ENCODE data around the gene EBI3.
"Not testable (repeated sequence)": the region's sequence is repeated elsewhere in the genome, so short reads cannot be mapped to it uniquely, and the experiment has no call there.

Gene EBI3

DNA sequence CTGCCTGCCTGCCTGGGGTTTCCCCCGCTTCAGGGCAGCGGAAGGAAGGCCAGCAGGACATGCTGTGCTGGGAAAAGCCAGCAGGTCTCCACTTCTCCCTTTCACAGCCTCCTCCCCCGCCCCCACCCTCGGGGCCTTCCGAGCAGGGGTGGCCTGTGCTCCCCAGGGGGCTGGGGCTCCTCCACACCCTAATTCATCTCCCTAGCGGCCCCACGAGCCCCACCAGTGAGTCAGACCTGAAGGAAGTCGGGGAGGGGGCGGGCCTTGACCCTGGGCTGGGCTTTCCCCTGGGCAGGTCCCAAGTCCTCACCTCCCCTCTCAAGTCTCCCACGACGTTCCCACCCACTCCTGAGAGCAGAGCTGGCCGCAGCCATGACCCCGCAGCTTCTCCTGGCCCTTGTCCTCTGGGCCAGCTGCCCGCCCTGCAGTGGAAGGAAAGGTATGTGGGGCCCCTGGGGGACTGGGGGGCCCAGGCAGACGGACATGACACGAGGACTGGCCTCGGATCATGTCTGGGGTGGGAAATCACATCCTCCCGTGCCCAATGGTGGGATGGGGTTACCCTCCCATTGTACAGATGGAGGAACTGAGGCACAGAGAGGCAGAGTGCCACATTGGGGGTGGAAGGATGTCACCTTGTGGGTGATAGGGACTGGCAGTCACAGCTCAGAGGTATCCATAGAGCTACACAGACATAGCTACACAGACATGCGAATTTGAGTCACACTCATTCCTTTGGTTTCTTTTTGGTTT is at the start of gene EBI3:
Gene EBI3, plus strand, starts transcription at position 345 of the 753 bp plus-strand sequence. Its CDS starts 28 bp downstream, at position 373.
- DNase-seq (ENCODE audit: low read depth in 2 of 2, low spot score in 1 of 2): peak in 1 of 2 donors; percentile 22

DNA sequence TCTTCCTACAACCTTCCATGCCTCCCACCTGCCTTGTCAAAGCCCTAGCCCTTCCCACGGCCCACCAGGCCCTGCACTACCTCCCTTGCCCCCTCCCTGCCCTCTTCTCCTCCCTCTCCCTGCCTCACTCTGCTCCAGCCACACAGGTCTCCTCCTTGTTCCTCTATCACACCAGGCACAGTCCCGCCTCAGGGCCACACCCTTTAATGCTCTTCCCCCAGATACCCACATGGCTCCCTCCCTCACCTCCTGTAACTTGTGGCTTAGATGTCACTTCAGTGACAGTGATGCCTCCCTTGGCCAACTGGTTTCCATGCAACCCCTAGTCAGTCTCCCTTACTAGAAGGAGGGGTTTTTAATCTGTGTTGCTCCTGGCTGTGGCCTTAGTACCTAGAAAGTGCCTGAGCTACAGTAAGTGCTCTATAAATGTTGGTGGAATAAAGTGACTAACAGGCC is 48.2 kb upstream of the EBI3 start:
- DNase-seq (ENCODE audit: low read depth in 2 of 2, low spot score in 1 of 2): no peak

DNA sequence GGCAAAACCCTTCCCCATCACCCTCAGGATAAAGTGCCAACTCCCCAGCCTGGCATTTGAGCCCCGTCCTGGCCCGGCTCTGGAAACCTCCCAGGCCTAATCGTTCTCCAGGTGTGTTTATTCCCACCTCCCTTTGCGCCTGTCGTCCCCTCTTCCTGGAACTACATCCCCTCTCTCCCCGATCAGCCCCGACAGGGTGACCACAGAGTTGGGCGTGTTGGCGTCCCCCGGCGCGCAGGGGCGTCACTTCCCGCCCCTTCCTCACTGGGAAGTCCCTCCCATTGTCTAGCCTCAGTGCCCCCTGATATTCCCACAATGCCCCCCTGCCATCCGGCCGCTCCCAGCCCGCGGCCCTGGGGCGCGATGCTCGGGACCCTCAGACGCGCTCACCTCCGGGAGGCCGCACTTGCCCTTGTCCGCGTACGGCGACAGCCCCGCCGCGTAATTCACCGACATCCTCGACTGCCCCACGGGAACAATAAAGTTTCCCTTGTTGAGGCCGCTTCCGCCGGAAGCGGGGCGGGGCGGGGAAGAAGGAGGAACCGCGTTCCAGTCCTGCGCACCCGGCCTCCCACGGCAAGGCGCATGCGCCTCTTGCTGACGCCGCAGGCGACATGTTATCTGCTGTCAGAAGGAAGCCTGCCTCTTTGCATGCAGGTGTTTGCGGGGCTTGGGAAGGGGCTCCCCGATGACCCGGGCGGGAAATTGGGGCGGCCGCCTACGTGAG is 47.1 kb upstream of the EBI3 start, which contains the start of the genes ANKRD24 and SIRT6:
Gene ANKRD24, plus strand, starts transcription at position 606 of the 727 bp plus-strand sequence. CDS start 3,737 bp downstream, outside the sequence.
Gene SIRT6, minus strand, starts transcription at position 480 of the 727 bp plus-strand sequence. Its CDS starts 24 bp downstream, at position 456.
- DNase-seq (ENCODE audit: low read depth in 2 of 2, low spot score in 1 of 2): peak; percentile 88 to 93

DNA sequence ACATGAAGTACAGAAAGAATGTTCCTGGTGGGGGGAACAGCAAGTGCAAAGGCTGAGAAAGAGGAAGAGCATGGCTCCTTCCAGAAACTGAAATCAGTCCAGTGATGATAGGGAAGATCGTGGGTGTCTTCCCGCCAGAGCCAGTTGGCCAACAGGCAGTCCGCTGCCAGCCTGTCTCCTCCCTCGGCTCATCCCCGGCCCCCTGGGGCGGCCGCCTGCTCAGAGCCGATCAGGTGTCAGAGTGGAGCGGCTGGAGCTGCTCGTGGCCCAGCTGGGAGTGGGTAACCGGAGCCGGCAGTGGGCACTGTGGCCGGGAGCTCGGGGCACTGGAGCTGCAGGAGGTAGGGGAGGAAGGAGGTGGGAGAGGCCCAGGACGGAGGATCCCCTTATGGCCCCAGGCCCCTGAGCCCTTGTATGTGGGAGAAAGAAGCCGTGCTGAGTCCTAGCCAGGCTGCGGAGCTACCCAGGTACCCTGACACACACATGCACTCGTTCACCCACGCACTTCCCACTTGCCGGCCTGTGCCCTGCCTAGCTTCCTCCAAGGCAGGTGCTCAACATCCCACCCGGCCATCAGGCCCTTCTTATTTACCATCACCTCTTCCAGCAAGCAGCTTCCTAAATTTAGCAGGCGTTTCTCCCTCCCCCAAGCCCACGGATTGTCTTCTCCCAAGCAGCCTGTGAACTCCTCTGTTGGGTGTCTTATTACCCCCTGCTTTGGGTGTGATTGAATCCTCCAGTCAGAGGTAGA is 45.2 kb upstream of the EBI3 start:
- DNase-seq (ENCODE audit: low read depth in 2 of 2, low spot score in 1 of 2): no peak

DNA sequence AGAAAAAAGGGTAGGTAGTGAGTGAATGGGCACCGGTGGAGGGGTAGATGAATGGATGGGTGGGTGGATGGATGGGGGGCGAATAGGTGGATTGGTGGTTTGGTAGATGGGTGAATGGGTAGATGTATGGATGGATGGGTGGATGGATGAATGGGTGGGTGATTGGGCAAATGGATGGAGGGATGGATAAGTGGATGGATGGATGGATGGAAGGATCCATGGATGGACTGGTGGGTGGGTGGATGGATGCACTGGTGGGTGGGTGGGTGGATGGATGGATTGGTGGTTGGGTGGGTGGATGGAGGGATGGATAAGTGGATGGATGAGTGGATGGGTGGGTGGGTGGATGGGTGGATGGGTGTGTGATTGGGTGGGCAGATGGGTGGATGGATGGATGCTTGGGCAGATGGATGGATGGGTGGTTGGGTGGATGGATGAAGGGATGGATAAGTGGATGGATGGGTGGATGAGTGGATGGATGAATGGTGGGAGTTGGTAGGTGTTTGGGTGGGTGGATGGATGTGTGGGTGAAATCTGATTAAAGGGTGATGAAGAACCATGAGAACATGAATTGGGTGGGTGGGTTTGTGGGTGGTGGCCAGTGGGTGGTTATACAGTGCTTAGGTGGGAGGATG is 44.5 kb upstream of the EBI3 start:
- no peak for DNase-seq (ENCODE audit: low read depth in 2 of 2, low spot score in 1 of 2)

DNA sequence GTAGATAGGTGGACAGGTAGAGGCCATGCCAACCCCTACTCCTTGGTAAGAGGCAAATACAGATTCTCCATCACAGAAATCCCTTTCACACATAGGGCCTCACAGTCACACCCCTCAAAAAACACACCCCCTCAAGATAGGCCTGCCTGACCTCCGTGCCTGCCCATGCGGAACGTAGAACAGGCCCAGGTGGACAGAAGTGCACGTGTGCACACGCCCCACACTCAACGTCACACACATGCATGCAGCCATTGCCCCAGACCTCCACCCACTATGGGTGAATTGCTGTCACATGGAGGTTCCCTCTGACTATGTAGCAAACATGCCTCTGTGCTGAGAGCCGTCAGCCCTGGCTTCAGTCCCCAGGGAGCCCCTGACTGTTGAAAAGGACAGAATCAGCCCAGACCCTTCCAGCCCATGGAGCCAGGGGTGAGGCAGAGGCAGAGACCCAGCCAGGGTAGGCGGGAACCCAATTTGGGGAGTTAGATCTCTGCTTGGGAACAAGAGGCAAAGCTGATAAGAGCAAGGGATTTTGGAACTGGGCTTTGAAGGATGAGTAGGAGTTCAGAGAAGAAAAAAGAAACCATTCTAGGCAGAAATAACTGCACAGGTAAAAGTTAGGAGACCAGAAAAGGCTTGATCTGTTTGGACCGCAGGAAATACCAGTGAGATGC is 43.8 kb upstream of the EBI3 start:
- no peak for DNase-seq (ENCODE audit: low read depth in 2 of 2, low spot score in 1 of 2)

DNA sequence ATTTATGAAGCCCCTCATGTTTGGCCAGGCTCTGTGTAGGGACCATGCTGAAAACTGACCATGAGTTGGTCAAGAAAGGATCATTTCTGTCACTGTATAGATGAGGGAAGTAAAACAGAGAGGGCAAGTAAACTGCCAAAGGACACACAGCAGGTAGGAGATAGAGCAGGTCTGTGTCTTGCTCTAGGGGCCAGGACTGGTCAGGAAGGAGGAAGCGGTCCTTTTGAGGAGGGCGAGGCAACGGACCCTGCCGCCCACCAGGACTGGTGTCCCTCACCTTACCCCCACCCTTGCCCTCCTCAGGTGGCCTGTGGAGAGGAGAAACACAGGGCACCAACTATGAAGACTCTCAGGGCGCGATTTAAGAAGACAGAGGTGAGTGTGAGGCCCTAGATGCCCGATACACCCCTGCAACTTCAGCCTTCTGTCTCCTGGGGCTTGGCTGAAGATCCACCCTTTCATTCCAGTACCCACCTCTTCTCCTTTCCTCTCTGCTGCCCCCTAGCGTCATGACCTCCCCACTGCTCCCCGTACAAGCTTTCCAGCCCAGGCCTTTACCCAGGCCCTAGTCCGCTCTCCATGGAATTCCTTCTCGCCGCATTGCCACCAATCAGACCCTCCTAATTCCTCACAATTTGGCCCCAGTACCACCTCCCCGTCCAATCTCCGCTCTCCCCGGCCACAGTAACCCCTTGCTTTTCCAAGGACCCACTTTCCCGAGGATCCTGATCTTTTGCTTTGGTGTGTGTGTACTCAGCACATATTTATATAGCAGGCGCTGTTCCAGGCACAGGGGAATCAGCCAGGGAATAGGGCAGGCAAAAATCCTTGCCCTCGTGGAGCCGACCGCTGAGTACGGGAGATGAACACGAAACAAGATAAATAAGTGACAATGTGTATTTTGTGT is 43.0 kb upstream of the EBI3 start:
- peak; percentile 44 to 67 for DNase-seq (ENCODE audit: low read depth in 2 of 2, low spot score in 1 of 2)

DNA sequence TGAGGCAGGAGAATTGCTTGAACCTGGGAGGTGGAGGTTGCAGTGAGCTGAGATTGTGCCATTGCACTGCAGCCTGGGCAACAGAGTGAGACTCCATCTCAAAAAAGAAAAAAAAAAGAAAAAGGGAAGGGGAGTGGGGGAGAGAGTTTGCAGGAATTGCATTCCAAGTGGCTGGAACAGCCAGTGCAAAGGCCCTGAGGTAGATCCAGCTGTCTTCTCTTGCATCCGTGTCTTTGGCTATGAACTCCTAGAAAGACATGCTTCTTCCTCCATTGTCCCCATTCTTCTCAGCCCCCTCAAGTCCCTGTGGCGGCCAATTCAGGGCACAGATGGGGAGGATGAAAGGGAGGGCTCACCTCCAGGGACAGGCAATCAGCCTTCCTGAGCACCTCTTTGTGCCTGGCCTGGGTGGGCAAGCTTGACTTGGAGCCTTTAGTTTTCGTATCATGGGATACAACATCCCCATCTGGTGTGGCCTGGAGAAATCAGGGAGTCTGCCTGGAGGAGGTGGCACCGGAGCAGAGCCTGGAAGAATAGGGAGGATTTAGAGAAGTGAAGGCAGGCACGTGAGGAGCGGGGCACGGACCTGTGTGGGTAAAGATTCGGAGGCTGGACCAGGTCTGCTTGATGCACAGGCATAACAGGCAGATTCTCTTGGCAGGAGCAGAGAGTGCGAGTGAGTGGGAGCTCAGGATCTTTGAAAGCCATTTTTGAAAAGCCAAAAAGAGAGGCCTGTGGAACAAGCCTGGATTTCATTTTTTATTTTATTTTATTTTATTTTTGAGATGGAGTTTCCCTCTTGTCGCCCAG is 41.8 kb upstream of the EBI3 start:
- no peak for DNase-seq (ENCODE audit: low read depth in 2 of 2, low spot score in 1 of 2)

DNA sequence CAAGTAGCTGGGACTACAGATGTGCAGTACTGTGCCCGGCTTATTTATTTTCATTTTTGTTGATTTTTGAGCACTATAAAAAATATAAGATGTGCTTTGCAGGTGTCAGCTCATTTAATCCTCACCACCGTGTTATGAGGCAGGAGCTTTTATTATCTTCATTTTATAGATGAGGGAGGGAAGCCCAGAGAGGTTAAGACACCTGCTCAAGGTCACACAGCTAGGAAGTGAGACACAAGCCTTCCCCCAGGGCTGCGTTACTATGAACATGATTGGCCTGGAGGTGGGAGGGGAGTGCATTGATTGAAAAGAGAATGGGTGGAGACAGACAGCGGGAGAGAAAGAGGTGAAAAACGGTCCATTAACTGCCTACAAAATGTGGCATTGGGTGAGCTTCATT is 39.7 kb upstream of the EBI3 start:
- no peak for DNase-seq (ENCODE audit: low read depth in 2 of 2, low spot score in 1 of 2)

DNA sequence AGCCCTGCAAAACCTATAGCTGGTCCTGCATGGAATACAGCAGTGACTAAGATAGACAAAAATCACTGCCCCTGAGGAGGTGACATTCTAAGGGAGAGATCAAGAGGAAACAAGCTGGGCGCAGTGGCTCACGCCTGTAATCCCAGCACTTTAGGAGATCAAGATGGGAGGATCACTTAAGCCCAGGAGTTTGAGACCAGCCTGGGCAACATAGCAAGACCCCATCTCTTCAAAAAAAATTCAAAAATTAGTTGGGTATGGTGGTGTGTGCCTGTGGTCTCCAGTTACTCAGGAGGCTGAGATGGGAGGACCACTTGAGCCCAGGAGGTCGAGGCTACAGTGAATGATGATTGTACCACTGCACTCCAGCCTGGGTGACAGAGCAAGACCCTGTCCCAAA is 36.8 kb upstream of the EBI3 start:
- DNase-seq (ENCODE audit: low read depth in 2 of 2, low spot score in 1 of 2): not testable (repeated sequence)

DNA sequence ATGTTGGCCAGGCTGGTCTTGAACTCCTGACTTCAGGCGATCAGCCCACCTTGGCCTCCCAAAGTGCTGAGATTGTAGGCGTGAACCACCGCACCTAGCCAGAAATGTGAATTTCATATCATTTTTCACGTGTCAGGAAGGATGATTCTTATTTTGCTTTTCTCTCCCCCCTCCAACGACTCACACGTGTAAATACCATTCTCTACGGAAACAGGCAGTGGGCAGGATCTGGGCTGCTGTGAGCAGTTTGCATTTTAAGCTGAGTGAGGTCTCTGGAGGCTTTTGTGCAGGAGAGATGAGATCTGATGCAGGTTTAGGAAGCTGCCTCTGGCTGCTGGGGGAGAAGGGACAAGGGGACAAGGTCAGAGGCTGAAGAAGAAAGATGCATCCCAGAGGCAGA is 35.0 kb upstream of the EBI3 start:
- DNase-seq (ENCODE audit: low read depth in 2 of 2, low spot score in 1 of 2): no peak

DNA sequence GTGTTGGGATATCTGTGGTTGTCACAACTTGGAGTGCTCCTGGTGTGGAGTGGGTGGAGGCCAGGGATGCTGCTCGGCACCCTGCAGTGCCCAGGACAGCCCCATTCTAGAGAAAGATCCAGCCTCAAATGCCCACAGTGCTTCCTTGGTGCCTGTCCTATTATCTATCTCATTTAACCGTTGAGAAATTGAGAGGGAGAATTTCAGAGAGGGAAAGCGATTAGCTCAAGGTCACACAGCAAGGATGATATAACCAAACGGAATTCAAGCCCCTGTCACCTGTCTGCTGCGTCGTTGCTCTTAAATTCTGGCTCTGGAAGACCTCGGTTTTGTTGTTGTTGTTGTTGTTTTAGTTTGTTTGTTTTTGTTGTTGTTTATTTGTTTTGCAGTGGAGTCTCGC is 33.3 kb upstream of the EBI3 start:
- no peak for DNase-seq (ENCODE audit: low read depth in 2 of 2, low spot score in 1 of 2)

DNA sequence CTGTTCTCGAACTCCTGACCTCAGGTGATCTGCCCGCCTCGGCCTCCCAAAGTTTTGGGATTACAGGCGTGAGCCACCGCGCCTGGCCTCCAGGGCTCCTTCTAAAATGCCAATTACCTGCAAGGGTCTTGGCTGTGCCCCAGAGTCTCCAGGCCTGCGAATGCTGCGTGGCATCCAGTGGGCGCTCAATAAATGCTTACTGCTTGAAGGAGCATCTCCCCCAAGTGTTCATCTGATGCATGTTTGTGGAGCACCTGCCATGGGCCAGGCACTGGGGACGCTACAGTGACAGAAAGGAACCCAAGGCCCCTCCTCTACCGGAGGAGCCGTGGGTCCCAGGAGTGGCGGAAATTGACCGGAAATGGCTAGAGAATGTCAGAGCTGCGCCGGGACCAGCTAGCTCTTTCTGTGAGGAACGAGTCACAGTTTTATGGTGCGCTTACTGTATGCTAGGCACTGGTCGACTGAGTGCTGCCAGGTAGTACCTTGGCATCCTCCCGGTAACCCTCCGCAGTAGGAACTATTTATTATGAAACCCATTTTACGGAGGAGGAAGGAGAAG is 32.7 kb upstream of the EBI3 start:
- DNase-seq (ENCODE audit: low read depth in 2 of 2, low spot score in 1 of 2): no peak

DNA sequence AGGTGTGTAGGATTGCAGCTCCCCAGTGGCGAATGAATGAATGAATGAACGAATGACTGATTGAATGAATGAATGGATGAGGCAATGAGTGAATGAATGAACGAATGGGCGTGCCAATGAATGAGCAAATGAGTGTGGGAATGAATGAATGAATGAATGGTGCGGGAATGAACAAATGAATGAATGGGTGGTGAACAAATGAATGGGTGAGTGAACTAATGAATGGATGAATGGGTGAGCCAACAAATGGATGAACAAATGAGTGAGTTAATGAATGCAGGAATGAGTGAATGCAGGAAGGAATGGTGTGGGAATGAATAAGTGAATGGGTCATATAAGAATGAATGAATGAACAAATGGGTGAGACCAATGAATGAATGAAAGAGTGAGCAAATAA is 32.1 kb upstream of the EBI3 start:
- DNase-seq (ENCODE audit: low read depth in 2 of 2, low spot score in 1 of 2): no peak

DNA sequence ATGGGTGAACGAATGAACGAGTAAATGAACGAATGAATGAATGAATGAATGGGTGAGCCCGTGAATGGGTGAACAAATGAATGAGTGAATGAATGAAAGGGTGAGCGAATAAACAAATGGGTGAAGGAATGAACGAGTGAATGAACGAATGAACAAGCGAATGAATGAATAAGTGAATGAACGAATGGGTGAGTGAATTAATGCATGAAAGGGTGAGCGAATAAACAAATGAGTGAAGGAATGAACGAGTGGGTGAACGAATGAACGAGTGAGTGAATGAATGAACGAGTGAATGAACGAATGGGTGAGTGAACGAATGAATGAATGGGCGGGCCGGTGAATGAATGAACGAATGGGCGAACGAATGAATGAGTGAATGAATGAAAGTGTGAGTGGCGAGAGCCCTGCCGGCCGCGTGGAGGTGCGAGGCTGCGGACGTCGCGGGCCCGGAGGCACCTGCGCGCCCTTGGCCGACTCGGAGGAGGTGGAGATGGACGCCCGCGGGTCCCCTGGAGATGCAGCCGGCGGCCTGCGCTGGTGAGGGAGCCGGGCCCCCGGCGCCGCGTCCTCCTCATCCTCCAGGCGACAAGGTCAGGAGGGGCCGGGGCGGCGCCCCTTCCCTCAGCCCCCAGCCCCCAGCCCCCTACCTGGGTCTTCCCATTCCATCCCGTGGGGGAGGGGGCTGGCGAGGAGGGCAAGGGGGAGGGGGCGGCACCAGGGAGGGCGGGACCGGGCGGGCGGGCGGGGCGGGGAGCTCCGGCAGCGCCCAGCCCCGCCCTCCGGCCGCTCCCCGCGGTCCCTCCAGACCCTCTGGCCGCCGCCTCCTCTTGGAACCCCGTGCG is 31.5 kb upstream of the EBI3 start:
- DNase-seq (ENCODE audit: low read depth in 2 of 2, low spot score in 1 of 2): no peak

DNA sequence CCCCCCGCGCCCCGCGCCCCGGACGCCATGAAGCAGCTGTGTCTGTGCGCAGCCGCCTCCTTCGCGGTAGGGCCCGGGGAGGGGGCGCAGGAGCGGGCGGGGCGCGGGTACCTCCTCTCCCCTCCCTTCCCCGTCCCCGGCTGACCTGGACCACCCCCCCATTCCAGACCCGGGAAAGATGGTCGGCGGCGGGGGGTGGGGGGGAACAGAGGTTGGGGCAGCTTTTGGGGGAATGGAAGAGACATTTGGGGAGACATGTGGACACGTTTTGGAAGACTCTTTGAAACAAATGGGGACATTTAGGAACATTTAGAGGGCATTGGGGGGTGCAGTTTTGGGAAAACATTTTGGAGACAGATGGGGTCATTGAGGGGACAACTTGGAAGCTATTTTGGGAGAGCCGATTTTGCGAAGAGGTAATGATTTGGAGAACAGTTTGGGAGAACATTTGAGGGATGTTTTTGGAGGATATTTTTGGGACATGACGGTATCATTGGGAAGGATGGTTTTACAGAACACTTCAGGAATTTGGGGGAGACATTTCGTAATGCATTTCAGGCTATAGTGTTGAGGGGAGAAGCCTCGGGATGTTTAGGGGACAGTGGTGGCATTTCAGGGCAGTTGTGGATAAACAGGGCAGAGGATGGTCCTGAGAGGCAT is 30.7 kb upstream of the EBI3 start:
- no peak for DNase-seq (ENCODE audit: low read depth in 2 of 2, low spot score in 1 of 2)

Measured in stimulated activated CD8-positive, alpha-beta memory T cell treated with anti-CD3 and anti-CD28 coated beads, Interleukin-4, amount 100 ng/mL, for 4 hours (primary cell).